ENCODE data around the gene TOP2B. TPM values are rescaled to one million over a fixed set of nuclear protein-coding genes. Genes with fewer than 3 reads are reported as not detected.
A peak's percentile ranks its signal among the peaks of the same experiment; 100 is the strongest.

The TOP2B gene
- polyA plus RNA-seq, 6 donors from 2014 or later = 44.4 to 95.7 (median 66.8) TPM

- Mint-ChIP-seq H3K27me3 (peaks cover 0 to 13% (median 5%) of the 10 kb centered on the region in 3 donors), H3K4me3 (no peak overlapping the region), H3K27ac (no peak overlapping the region), H3K36me3 (no peaks in the 10 kb centered on the region), H3K9me3 (peaks cover 0 to 7% (median 0%) of the 10 kb centered on the region in 7 donors), H3K4me1 (peaks cover 0 to 2% (median 0%) of the 10 kb centered on the region in 3 donors)
- DNase-seq = no peak
- ATAC-seq (ENCODE audit: low read depth in 2 of 2) = no peak
Measured at GRCh38 chr3:25689226-25689625, 24.5 kb upstream of the TOP2B start.

- DNase-seq (no peak), ATAC-seq (ENCODE audit: low read depth in 2 of 2) (no peak)
- Mint-ChIP-seq H3K36me3 (no peaks in the 10 kb centered on the region), H3K27ac (peak overlapping the region in 2 of 6 donors; percentile 4 to 96), H3K9me3 (no peaks in the 10 kb centered on the region), H3K4me3 (no peak overlapping the region), H3K27me3 (peaks cover 0 to 13% (median 5%) of the 10 kb centered on the region in 3 donors), H3K4me1 (peaks cover 0 to 2% (median 0%) of the 10 kb centered on the region in 3 donors)
Measured at GRCh38 chr3:25687742-25688141, 23.0 kb upstream of the TOP2B start.

GRCh38 chr3:25686766-25687165, 22.1 kb upstream of the TOP2B start:
- ATAC-seq (ENCODE audit: low read depth in 2 of 2) (no peak), DNase-seq (no peak)
- no peak overlapping the region for H3K4me3 Mint-ChIP-seq
- no peaks in the 10 kb centered on the region for H3K36me3 Mint-ChIP-seq
- H3K27me3 Mint-ChIP-seq = peaks cover 0 to 13% (median 5%) of the 10 kb centered on the region in 3 donors
- H3K27ac Mint-ChIP-seq = no peak overlapping the region
- no peaks in the 10 kb centered on the region for H3K9me3 Mint-ChIP-seq
- peaks cover 0 to 2% (median 0%) of the 10 kb centered on the region in 3 donors for H3K4me1 Mint-ChIP-seq

- Mint-ChIP-seq H3K36me3 (no peaks in the 10 kb centered on the region), H3K9me3 (no peaks in the 10 kb centered on the region), H3K27ac (no peak overlapping the region), H3K4me1 (peaks cover 0 to 2% (median 0%) of the 10 kb centered on the region in 3 donors), H3K27me3 (peaks cover 0 to 5% (median 0%) of the 10 kb centered on the region in 3 donors), H3K4me3 (no peak overlapping the region)
- no peak for DNase-seq
- no peak for ATAC-seq (ENCODE audit: low read depth in 2 of 2)
Measured at GRCh38 chr3:25683882-25684281, 19.2 kb upstream of the TOP2B start.

- no peak for ATAC-seq (ENCODE audit: low read depth in 2 of 2)
- H3K36me3 Mint-ChIP-seq = no peaks in the 10 kb centered on the region
- no peaks in the 10 kb centered on the region for H3K9me3 Mint-ChIP-seq
Measured at GRCh38 chr3:25683410-25683809, 18.7 kb upstream of the TOP2B start.

GRCh38 chr3:25679642-25680302, 15.1 kb upstream of the TOP2B start:
- Mint-ChIP-seq H3K9me3 (no peaks in the 10 kb centered on the region), H3K4me1 (peaks cover 0 to 8% (median 0%) of the 10 kb centered on the region in 3 donors), H3K27me3 (no peaks in the 10 kb centered on the region), H3K36me3 (no peaks in the 10 kb centered on the region), H3K4me3 (no peak overlapping the region), H3K27ac (peak overlapping the region in 1 of 6 donors; percentile 47)
- no peak for DNase-seq
- ATAC-seq (ENCODE audit: low read depth in 2 of 2) = no peak

More at GRCh38 chr3:25683410-25683809, 18.7 kb upstream of the TOP2B start:
- Mint-ChIP-seq H3K27me3 (peaks cover 0 to under 1% (median 0%) of the 10 kb centered on the region in 3 donors), H3K27ac (no peak overlapping the region), H3K4me3 (no peak overlapping the region), H3K4me1 (peaks cover 0 to 2% (median 0%) of the 10 kb centered on the region in 3 donors)
- no peak for DNase-seq

GRCh38 chr3:25679166-25679565, 14.5 kb upstream of the TOP2B start:
- H3K9me3 Mint-ChIP-seq = no peaks in the 10 kb centered on the region
- no peak overlapping the region for H3K4me3 Mint-ChIP-seq
- no peak for DNase-seq
- no peak for ATAC-seq (ENCODE audit: low read depth in 2 of 2)
- H3K4me1 Mint-ChIP-seq = peaks cover 0 to 8% (median 0%) of the 10 kb centered on the region in 3 donors
- no peaks in the 10 kb centered on the region for H3K36me3 Mint-ChIP-seq
- no peak overlapping the region for H3K27ac Mint-ChIP-seq
- H3K27me3 Mint-ChIP-seq = no peaks in the 10 kb centered on the region

GRCh38 chr3:25678581-25678980, 13.9 kb upstream of the TOP2B start:
- Mint-ChIP-seq H3K36me3 (peaks cover 0 to under 1% of the 10 kb centered on the region in 2 donors), H3K27me3 (no peaks in the 10 kb centered on the region), H3K4me3 (no peak overlapping the region), H3K9me3 (peaks cover 0 to under 1% (median 0%) of the 10 kb centered on the region in 7 donors), H3K27ac (no peak overlapping the region), H3K4me1 (peaks cover 0 to 8% (median 0%) of the 10 kb centered on the region in 3 donors)
- ATAC-seq (ENCODE audit: low read depth in 2 of 2) (no peak), DNase-seq (no peak)

- Mint-ChIP-seq H3K27ac (no peak overlapping the region), H3K4me3 (no peak overlapping the region), H3K4me1 (peaks cover 0 to 8% (median 0%) of the 10 kb centered on the region in 3 donors), H3K27me3 (no peaks in the 10 kb centered on the region), H3K36me3 (peaks cover 0 to 5% of the 10 kb centered on the region in 2 donors), H3K9me3 (peaks cover 0 to 4% (median 0%) of the 10 kb centered on the region in 7 donors)
- ATAC-seq (ENCODE audit: low read depth in 2 of 2) = no peak
- DNase-seq = no peak
Measured at GRCh38 chr3:25677121-25677520, 12.4 kb upstream of the TOP2B start.

- DNase-seq = no peak
- no peak overlapping the region for H3K27ac Mint-ChIP-seq
- ATAC-seq (ENCODE audit: low read depth in 2 of 2) = no peak
- H3K9me3 Mint-ChIP-seq = peaks cover 0 to 4% (median 0%) of the 10 kb centered on the region in 7 donors
- H3K27me3 Mint-ChIP-seq = no peaks in the 10 kb centered on the region
- peaks cover 0 to 5% of the 10 kb centered on the region in 2 donors for H3K36me3 Mint-ChIP-seq
- H3K4me3 Mint-ChIP-seq = no peak overlapping the region
- H3K4me1 Mint-ChIP-seq = peaks cover 0 to 8% (median 0%) of the 10 kb centered on the region in 3 donors
Measured at GRCh38 chr3:25674670-25675069, 10.0 kb upstream of the TOP2B start.

GRCh38 chr3:25673738-25674298, 9.1 kb upstream of the TOP2B start:
- Mint-ChIP-seq H3K4me3 (no peak overlapping the region), H3K36me3 (peaks cover 0 to 5% of the 10 kb centered on the region in 2 donors), H3K9me3 (peaks cover 0 to 4% (median 0%) of the 10 kb centered on the region in 7 donors), H3K27me3 (no peaks in the 10 kb centered on the region), H3K4me1 (peaks cover 0 to 8% (median 0%) of the 10 kb centered on the region in 3 donors), H3K27ac (no peak overlapping the region)
- DNase-seq = no peak
- ATAC-seq (ENCODE audit: low read depth in 2 of 2) = no peak

GRCh38 chr3:25665315-25666280, 891 bp upstream of the TOP2B start:
- DNase-seq = peak; percentile 11
- ATAC-seq (ENCODE audit: low read depth in 2 of 2) = peak; percentile 39 to 46
- H3K27ac Mint-ChIP-seq = peak overlapping the region; percentile 99 to 100 (median 100)
- H3K36me3 Mint-ChIP-seq = peaks cover 0 to 7% of the 10 kb centered on the region in 2 donors
- no peaks in the 10 kb centered on the region for H3K9me3 Mint-ChIP-seq
- H3K27me3 Mint-ChIP-seq = no peaks in the 10 kb centered on the region
- peaks cover 40 to 52% (median 42%) of the 10 kb centered on the region in 3 donors for H3K4me1 Mint-ChIP-seq
- H3K4me3 Mint-ChIP-seq = peak overlapping the region; percentile 94 to 100 (median 99)

Measured in naive B cell (primary cell).